Measurements from ENCODE around the gene SMAD1.
"Not testable (repeated sequence)": the region's sequence is repeated elsewhere in the genome, so short reads cannot be mapped to it uniquely, and the experiment has no call there.

SMAD1 gene

DNA sequence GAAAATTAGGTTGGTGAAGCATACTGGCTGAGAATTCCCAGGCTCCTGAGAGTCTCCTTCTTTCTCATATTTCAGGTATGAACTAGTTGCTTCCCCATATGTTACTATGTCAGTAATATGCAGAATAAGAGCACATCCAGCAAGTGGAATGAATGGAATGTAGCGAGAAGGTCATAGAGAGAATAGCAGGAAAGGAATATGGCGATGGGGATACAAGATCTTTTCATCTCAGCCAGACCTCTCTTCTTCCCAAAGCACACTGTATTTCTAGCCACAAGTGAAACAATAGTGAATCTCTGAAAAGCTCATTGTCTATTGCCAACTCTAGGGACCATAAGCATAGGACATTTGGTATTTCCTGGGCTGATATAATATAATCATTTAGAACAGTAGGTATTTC lies 82.9 kb downstream of the SMAD1 start:
- Histone ChIP-seq H3K36me3 (ENCODE audit: control insufficient read depth in 1 of 2, insufficient read depth in 2 of 2, low read length in 2 of 2) (no peaks in the 10 kb centered on the region), H3K27ac (ENCODE audit: low read length) (no peak overlapping the region), H3K4me3 (ENCODE audit: low read depth in 1 of 2, low read length in 2 of 2) (no peak overlapping the region)

DNA sequence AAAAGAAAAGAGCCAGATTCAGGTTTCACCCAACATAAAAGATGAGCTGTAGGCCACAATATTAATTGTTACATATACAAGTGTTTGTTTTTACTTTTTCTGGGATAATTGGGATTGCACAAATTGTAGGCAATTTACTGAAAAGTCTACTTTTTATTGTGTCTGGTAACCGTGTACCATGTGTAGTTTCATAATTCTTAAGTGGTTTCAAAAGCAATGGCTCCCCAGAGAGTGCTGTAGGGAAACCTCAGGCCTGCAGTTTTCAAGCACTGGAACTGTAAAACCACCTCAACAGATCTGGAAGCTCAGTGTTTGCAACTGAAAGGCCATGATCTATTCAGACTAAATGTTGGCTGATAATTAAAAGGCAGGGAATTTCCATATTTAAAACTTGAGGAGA lies 83.7 kb downstream of the SMAD1 start:
- H3K4me3 ChIP-seq (ENCODE audit: low read depth in 1 of 2, low read length in 2 of 2), result no peak overlapping the region
- H3K36me3 ChIP-seq (ENCODE audit: control insufficient read depth in 1 of 2, insufficient read depth in 2 of 2, low read length in 2 of 2), result no peaks in the 10 kb centered on the region
- H3K27ac ChIP-seq (ENCODE audit: low read length), result no peak overlapping the region
- no peaks in the 10 kb centered on the region for H3K9me3 ChIP-seq (ENCODE audit: control insufficient read depth in 1 of 2, low read length in 2 of 2)
- no peaks in the 10 kb centered on the region for H3K4me1 ChIP-seq (ENCODE audit: control insufficient read depth in 1 of 2, insufficient read depth in 2 of 2, low read length in 2 of 2)
- H3K27me3 ChIP-seq (ENCODE audit: low read depth, low read length), result no peaks in the 10 kb centered on the region

More for the DNA sequence above, 82.9 kb downstream of the SMAD1 start:
- Histone ChIP-seq H3K9me3 (ENCODE audit: control insufficient read depth in 1 of 2, low read length in 2 of 2) (no peaks in the 10 kb centered on the region), H3K4me1 (ENCODE audit: control insufficient read depth in 1 of 2, insufficient read depth in 2 of 2, low read length in 2 of 2) (no peaks in the 10 kb centered on the region), H3K27me3 (ENCODE audit: low read depth, low read length) (no peaks in the 10 kb centered on the region)

DNA sequence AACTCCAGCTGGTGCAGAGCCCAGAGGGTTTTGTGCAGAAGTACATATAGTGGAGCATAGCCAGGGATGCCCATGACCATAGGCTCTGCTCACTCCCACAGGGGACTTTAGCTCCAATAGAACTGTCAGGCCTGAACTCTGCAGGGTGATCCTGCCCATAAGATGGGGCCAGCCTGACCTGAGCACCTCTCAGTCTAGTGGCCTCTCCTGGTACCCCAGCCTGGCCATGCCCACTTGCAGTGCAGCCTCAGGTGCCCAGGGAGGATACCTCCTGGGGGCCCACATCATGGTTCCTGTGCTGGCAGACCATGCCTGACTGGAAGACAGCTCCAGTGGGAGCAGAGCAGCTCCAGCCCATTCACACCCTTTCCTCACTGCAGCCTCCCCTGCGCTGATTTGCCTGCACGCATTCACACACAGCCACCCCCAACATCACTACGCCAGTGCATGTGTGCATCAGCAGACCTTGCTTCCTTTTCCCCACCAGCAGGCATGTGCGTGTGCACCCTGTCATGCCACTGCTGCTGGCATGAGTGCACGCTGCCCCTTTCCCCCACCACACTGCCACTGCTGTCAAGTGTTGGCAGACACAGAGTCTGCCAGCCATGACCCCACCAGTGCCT lies 84.5 kb downstream of the SMAD1 start:
- Histone ChIP-seq H3K9me3 (ENCODE audit: control insufficient read depth in 1 of 2, low read length in 2 of 2) (no peaks in the 10 kb centered on the region), H3K36me3 (ENCODE audit: control insufficient read depth in 1 of 2, insufficient read depth in 2 of 2, low read length in 2 of 2) (no peaks in the 10 kb centered on the region), H3K4me3 (ENCODE audit: low read depth in 1 of 2, low read length in 2 of 2) (no peak overlapping the region), H3K27me3 (ENCODE audit: low read depth, low read length) (no peaks in the 10 kb centered on the region), H3K27ac (ENCODE audit: low read length) (no peak overlapping the region), H3K4me1 (ENCODE audit: control insufficient read depth in 1 of 2, insufficient read depth in 2 of 2, low read length in 2 of 2) (no peaks in the 10 kb centered on the region)

DNA sequence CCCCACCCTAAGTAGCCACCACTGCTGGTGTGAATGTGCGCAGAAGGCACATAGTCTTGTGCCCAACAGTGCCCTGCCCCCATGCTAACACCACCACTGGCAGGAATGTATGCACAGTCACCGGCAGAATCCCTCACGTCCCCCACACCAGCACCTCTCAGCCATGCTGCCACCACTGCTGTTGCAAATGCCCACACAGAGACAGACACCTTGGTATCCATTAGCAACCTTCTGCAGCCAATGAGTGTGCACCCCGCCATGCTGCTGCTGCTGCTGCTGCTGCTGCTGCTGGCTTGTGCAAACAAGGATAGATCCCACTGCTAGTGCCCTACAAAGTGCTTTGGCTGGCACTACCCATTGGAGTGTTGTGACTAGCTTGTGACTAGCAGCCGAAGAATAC lies 85.1 kb downstream of the SMAD1 start:
- H3K27me3 ChIP-seq (ENCODE audit: low read depth, low read length), result no peaks in the 10 kb centered on the region
- H3K4me3 ChIP-seq (ENCODE audit: low read depth in 1 of 2, low read length in 2 of 2), result no peak overlapping the region
- H3K4me1 ChIP-seq (ENCODE audit: control insufficient read depth in 1 of 2, insufficient read depth in 2 of 2, low read length in 2 of 2), result no peaks in the 10 kb centered on the region
- H3K36me3 ChIP-seq (ENCODE audit: control insufficient read depth in 1 of 2, insufficient read depth in 2 of 2, low read length in 2 of 2), result no peaks in the 10 kb centered on the region
- no peak overlapping the region for H3K27ac ChIP-seq (ENCODE audit: low read length)
- H3K9me3 ChIP-seq (ENCODE audit: control insufficient read depth in 1 of 2, low read length in 2 of 2), result no peaks in the 10 kb centered on the region

DNA sequence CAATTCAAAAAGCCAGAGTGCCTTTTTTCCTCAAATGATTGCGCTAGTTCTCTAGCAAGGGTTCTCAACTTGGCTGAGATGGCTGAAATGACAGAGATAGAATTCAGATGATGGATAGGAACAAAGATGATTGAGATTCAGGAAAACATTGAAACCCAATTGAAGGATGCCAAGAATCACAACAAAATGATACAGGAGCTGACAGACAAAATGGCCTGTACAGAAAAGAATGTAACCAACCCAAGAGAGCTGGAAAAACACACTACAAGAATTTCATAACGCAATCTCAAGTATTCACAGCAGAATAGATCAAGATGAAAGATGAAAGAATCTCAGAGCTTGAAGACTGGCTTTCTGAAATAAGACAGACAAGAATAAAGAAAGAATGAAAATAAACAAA lies 85.9 kb downstream of the SMAD1 start:
- no peaks in the 10 kb centered on the region for H3K4me1 ChIP-seq (ENCODE audit: control insufficient read depth in 1 of 2, insufficient read depth in 2 of 2, low read length in 2 of 2)
- no peaks in the 10 kb centered on the region for H3K27me3 ChIP-seq (ENCODE audit: low read depth, low read length)
- H3K4me3 ChIP-seq (ENCODE audit: low read depth in 1 of 2, low read length in 2 of 2), result no peak overlapping the region
- H3K27ac ChIP-seq (ENCODE audit: low read length), result no peak overlapping the region
- no peaks in the 10 kb centered on the region for H3K9me3 ChIP-seq (ENCODE audit: control insufficient read depth in 1 of 2, low read length in 2 of 2)
- H3K36me3 ChIP-seq (ENCODE audit: control insufficient read depth in 1 of 2, insufficient read depth in 2 of 2, low read length in 2 of 2), result no peaks in the 10 kb centered on the region

DNA sequence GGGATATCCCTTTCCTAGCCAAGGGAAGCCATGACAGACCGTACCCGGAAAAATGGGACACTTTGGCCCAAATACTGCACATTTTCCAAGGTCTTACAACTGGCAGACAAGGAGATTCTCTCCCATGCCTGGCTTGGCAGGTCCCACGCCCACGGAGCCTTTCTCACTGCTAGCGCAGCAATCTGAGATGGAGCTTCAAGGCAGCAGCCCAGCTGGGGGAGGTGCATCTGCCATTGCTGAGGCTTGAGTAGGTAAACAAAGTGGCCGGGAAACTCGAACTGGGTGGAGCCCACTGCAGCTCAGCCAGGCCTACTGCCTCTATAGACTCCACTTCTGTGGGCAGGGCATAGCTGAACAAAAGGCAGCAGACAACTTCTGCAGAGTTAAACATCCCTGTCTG lies 92.9 kb downstream of the SMAD1 start:
- H3K36me3 ChIP-seq (ENCODE audit: control insufficient read depth in 1 of 2, insufficient read depth in 2 of 2, low read length in 2 of 2); H3K4me1 ChIP-seq (ENCODE audit: control insufficient read depth in 1 of 2, insufficient read depth in 2 of 2, low read length in 2 of 2); H3K4me3 ChIP-seq (ENCODE audit: low read depth in 1 of 2, low read length in 2 of 2); H3K9me3 ChIP-seq (ENCODE audit: control insufficient read depth in 1 of 2, low read length in 2 of 2); H3K27me3 ChIP-seq (ENCODE audit: low read depth, low read length); H3K27ac ChIP-seq (ENCODE audit: low read length): not testable (repeated sequence)

DNA sequence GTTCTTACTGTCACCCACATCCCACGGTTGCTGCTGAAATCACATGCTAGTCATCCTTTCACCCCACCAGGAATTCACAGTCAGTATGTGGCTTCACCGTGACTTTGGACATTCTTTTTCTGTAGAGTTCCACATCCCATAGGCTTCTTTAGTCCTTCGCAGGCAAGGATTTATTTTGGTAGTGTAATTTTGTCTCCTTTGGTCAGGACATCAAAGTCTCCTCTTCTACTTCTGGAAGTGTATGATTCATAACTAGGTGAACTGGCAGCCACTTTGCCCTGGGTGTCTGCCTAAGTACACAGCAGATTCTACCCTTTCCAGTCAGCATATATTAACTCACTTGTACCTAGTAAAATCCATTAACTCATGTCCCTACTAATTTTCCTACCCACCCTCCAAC lies 99.3 kb downstream of the SMAD1 start:
- Histone ChIP-seq H3K4me3 (ENCODE audit: low read depth in 1 of 2, low read length in 2 of 2) (no peak overlapping the region), H3K27me3 (ENCODE audit: low read depth, low read length) (no peaks in the 10 kb centered on the region), H3K9me3 (ENCODE audit: control insufficient read depth in 1 of 2, low read length in 2 of 2) (no peaks in the 10 kb centered on the region), H3K36me3 (ENCODE audit: control insufficient read depth in 1 of 2, insufficient read depth in 2 of 2, low read length in 2 of 2) (no peaks in the 10 kb centered on the region), H3K27ac (ENCODE audit: low read length) (no peak overlapping the region), H3K4me1 (ENCODE audit: control insufficient read depth in 1 of 2, insufficient read depth in 2 of 2, low read length in 2 of 2) (no peaks in the 10 kb centered on the region)

DNA sequence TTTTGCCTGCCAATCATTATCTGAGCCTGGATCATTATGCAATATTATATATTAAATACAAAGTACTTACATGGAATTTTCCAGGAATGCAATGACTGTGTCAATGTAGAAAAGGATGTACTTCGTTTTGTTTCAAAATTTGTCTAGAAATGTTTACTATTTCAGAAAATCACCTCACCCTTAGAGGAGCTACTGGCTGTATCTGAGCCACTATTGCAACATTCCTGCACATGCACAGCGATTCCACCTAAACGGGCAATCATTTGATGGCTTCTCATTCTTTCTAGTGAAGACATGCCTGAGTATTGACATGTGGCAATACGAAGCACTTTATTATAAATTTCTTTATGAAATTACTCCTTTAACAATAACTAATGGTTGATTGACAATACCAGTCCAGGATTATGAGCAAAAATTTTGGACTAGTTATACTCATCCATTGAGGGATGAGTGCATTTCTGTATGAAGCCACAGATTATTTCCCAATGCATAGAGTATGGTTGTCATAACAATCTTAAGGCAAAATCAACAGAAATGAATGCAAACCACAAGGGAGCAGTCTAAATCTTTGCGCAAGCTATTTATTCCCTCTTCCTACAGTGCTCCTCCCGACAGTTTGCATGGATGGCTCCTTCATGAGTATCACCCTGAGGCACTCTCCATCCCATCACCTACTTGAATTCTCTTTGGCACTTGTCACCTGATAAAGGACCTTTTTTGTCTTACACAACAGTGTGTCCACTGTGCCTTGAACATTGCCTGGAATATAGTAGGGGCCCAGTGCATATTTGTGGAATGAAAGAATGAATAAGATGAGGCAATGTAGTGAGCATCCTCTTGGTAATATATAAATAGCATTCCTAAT lies 101.8 kb downstream of the SMAD1 start:
- no peak overlapping the region for H3K27ac ChIP-seq (ENCODE audit: low read length)
- H3K27me3 ChIP-seq (ENCODE audit: low read depth, low read length), result no peaks in the 10 kb centered on the region
- no peaks in the 10 kb centered on the region for H3K4me1 ChIP-seq (ENCODE audit: control insufficient read depth in 1 of 2, insufficient read depth in 2 of 2, low read length in 2 of 2)
- H3K36me3 ChIP-seq (ENCODE audit: control insufficient read depth in 1 of 2, insufficient read depth in 2 of 2, low read length in 2 of 2), result no peaks in the 10 kb centered on the region
- no peak overlapping the region for H3K4me3 ChIP-seq (ENCODE audit: low read depth in 1 of 2, low read length in 2 of 2)
- H3K9me3 ChIP-seq (ENCODE audit: control insufficient read depth in 1 of 2, low read length in 2 of 2), result no peaks in the 10 kb centered on the region

DNA sequence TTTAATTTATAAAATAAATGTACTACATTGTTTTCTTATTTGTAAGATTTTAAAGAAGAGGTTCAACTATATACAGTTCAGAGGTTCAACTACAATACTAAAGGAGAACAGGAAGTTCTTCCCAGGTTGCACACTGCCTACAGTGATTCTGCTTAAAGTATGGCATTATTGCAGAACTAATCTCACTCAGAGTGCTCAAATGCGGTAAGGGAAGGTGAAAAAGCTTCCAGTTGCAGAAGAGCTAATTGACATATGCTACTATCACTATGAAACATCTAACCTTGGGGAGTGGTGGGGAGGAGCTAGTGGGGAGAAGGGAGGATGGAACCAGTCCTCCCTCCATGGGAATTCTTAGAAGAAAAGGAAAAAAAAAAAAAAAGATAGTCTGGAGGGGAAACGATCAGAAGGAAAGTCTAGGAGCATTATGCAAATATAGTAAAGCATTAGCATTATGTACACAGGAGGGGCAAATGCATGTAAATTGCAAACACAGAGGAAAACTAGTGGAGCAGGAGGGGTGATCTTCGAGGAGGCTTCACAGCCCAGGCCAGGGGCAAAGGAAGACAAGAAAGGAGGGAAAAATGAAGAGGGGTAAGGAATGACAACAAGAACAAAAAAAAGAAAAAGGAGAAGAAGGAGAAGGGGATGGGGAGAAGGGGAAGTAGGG lies 105.6 kb downstream of the SMAD1 start:
- H3K4me3 ChIP-seq (ENCODE audit: low read depth in 1 of 2, low read length in 2 of 2), result no peak overlapping the region

DNA sequence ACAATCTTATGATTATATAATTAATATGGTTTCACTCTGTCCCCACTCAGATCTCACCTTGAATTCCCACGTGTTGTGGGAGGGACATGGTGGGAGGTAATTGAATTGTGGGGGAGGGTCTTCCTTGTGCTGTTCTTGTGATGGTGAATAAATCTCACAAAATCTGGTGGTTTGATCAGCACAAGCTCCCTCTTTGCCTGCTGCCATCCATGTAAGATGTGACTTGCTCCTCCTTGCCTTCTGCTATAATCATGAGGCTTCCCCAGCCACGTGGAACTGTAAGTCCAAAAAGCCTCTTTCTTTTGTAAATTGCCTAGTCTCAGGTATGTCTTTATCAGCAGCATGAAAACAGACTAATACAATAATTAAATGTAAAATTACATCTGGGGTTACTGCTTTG lies 107.7 kb downstream of the SMAD1 start:
- not testable (repeated sequence) for H3K27me3 ChIP-seq (ENCODE audit: low read depth, low read length); H3K36me3 ChIP-seq (ENCODE audit: control insufficient read depth in 1 of 2, insufficient read depth in 2 of 2, low read length in 2 of 2); H3K9me3 ChIP-seq (ENCODE audit: control insufficient read depth in 1 of 2, low read length in 2 of 2); H3K4me3 ChIP-seq (ENCODE audit: low read depth in 1 of 2, low read length in 2 of 2); H3K4me1 ChIP-seq (ENCODE audit: control insufficient read depth in 1 of 2, insufficient read depth in 2 of 2, low read length in 2 of 2); H3K27ac ChIP-seq (ENCODE audit: low read length)

More for the DNA sequence above, 105.6 kb downstream of the SMAD1 start:
- Histone ChIP-seq H3K9me3 (ENCODE audit: control insufficient read depth in 1 of 2, low read length in 2 of 2) (no peaks in the 10 kb centered on the region), H3K36me3 (ENCODE audit: control insufficient read depth in 1 of 2, insufficient read depth in 2 of 2, low read length in 2 of 2) (no peaks in the 10 kb centered on the region), H3K27ac (ENCODE audit: low read length) (no peak overlapping the region), H3K4me1 (ENCODE audit: control insufficient read depth in 1 of 2, insufficient read depth in 2 of 2, low read length in 2 of 2) (no peaks in the 10 kb centered on the region), H3K27me3 (ENCODE audit: low read depth, low read length) (no peaks in the 10 kb centered on the region)

DNA sequence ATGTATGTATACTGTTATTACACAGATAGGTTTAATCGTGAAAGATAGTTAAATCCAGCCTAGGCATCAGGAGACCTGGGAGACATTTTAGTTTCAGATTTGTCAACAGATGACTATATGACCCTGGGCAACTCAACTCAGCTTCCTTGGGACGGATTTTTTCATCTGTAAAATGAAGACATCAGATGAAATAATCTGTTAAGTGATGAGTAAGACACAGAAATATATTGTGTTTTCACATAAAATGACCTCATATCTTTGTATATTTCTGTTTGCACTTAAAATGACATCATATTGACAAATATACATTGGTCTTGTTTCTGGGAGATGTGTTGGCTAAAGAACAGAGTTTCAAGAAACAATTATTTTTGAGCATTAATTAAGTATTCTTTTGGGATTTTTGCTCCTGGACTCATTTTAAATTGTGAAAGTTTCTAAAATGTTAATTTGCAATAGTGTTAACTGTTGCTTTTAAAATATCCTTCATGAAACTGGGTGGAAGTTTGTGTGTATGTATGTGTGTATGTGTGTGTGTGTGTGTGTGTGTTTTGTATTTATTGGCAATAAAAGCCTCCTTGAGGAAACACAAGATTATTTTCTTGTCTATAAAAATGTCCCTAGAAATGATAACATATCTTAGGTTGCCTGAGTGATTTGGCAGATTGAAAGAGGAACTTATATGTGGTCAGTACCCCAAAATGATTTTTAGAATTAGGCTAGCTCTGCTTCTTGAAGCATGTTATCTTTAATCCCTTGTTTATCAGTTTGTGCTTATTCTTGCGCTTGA lies 108.5 kb downstream of the SMAD1 start:
- Histone ChIP-seq H3K36me3 (ENCODE audit: control insufficient read depth in 1 of 2, insufficient read depth in 2 of 2, low read length in 2 of 2) (no peaks in the 10 kb centered on the region), H3K4me1 (ENCODE audit: control insufficient read depth in 1 of 2, insufficient read depth in 2 of 2, low read length in 2 of 2) (no peaks in the 10 kb centered on the region), H3K27ac (ENCODE audit: low read length) (no peak overlapping the region), H3K9me3 (ENCODE audit: control insufficient read depth in 1 of 2, low read length in 2 of 2) (no peaks in the 10 kb centered on the region), H3K4me3 (ENCODE audit: low read depth in 1 of 2, low read length in 2 of 2) (no peak overlapping the region), H3K27me3 (ENCODE audit: low read depth, low read length) (no peaks in the 10 kb centered on the region)

All from muscle layer of duodenum (tissue), 2 donors.